ENCODE data around the gene ARPC1A.
"Not testable (repeated sequence)": the region's sequence is repeated elsewhere in the genome, so short reads cannot be mapped to it uniquely, and the experiment has no call there.

The ARPC1A gene

GRCh38 chr7:99340659-99341058 lies 15.0 kb downstream of the ARPC1A start:
- Histone ChIP-seq H3K23ac (ENCODE audit: low read length) (no peak overlapping the region), H3K36me3 (ENCODE audit: control insufficient read depth, insufficient read depth, low read length) (peaks cover 2% of the 10 kb centered on the region), H3K18ac (ENCODE audit: low read length) (no peak overlapping the region), H3K4me1 (ENCODE audit: control insufficient read depth, low read depth, low read length) (no peaks in the 10 kb centered on the region), H2AK5ac (ENCODE audit: low read length) (no peak overlapping the region), H2BK120ac (ENCODE audit: low read depth, low read length) (no peak overlapping the region), H3K27ac (ENCODE audit: low read depth, low read length) (no peak overlapping the region), H3K56ac (ENCODE audit: low read length) (no peak overlapping the region), H3K4me2 (ENCODE audit: low read length) (no peak overlapping the region), H3K79me2 (ENCODE audit: control insufficient read depth, insufficient read depth, low read length) (no peaks in the 10 kb centered on the region), H3K4me3 (ENCODE audit: low read length) (no peak overlapping the region), H2BK15ac (replicated peaks; ENCODE audit: low read depth) (no peak overlapping the region), H3K4ac (ENCODE audit: low read depth, low read length) (no peak overlapping the region), H3K27me3 (ENCODE audit: insufficient read depth, low read length, poor library complexity) (no peaks in the 10 kb centered on the region), H3K9ac (ENCODE audit: low read length) (no peak overlapping the region), H3K79me1 (ENCODE audit: low read length) (no peaks in the 10 kb centered on the region), H4K8ac (ENCODE audit: low read depth, low read length) (no peak overlapping the region), H4K5ac (ENCODE audit: low read length) (no peak overlapping the region), H2BK5ac (ENCODE audit: low read length) (no peak overlapping the region)
- no CpG with 5 or more reads among the region's 3 CpGs for WGBS (ENCODE audit: extremely low coverage, insufficient coverage, low lambda C conversion rate)
- no peak for DNase-seq

DNA sequence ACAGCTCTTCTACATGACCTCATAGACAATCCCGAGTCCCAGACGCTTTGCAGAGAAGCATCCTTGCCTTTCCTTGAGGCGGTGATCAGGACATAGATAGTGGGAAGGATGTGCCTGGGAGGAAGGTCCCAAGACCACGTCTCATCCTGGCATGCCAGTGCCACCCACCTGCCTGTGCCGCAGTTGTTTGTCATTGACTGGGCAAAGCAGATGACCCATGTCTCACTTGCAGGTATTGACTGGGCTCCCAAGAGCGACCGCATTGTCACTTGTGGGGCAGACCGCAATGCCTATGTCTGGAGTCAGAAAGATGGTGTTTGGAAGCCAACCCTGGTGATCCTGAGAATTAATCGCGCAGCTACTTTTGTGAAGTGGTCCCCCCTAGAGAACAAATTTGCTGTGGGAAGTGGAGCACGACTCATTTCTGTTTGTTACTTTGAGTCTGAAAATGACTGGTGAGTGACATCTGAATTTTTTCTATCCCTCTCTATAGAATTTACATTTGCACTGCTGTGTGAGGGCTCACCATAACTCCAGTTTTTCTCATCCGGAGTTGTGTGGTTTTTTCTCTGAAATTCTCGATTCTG lies 18.5 kb downstream of the ARPC1A start:
- H3K79me2 ChIP-seq (ENCODE audit: control insufficient read depth, insufficient read depth, low read length), result no peaks in the 10 kb centered on the region
- no peaks in the 10 kb centered on the region for H3K4me1 ChIP-seq (ENCODE audit: control insufficient read depth, low read depth, low read length)
- whole genome bisulfite sequencing (ENCODE audit: extremely low coverage, insufficient coverage, low lambda C conversion rate), result no CpG with 5 or more reads among the region's 13 CpGs
- no peak overlapping the region for H3K4me2 ChIP-seq (ENCODE audit: low read length)
- H2BK5ac ChIP-seq (ENCODE audit: low read length), result no peak overlapping the region
- no peak overlapping the region for H2BK120ac ChIP-seq (ENCODE audit: low read depth, low read length)
- H3K36me3 ChIP-seq (ENCODE audit: control insufficient read depth, insufficient read depth, low read length), result peaks cover 2% of the 10 kb centered on the region
- no peaks in the 10 kb centered on the region for H3K79me1 ChIP-seq (ENCODE audit: low read length)
- H3K23ac ChIP-seq (ENCODE audit: low read length), result no peak overlapping the region
- no peak overlapping the region for H3K56ac ChIP-seq (ENCODE audit: low read length)
- H3K27me3 ChIP-seq (ENCODE audit: insufficient read depth, low read length, poor library complexity), result no peaks in the 10 kb centered on the region
- H3K4ac ChIP-seq (ENCODE audit: low read depth, low read length), result no peak overlapping the region
- no peak overlapping the region for H3K18ac ChIP-seq (ENCODE audit: low read length)
- no peak for DNase-seq
- H3K9ac ChIP-seq (ENCODE audit: low read length), result no peak overlapping the region
- H4K5ac ChIP-seq (ENCODE audit: low read length), result no peak overlapping the region
- no peak overlapping the region for H2BK15ac ChIP-seq (replicated peaks; ENCODE audit: low read depth)
- H2AK5ac ChIP-seq (ENCODE audit: low read length), result no peak overlapping the region
- no peak overlapping the region for H3K27ac ChIP-seq (ENCODE audit: low read depth, low read length)
- no peak overlapping the region for H3K4me3 ChIP-seq (ENCODE audit: low read length)
- H4K8ac ChIP-seq (ENCODE audit: low read depth, low read length), result no peak overlapping the region

DNA sequence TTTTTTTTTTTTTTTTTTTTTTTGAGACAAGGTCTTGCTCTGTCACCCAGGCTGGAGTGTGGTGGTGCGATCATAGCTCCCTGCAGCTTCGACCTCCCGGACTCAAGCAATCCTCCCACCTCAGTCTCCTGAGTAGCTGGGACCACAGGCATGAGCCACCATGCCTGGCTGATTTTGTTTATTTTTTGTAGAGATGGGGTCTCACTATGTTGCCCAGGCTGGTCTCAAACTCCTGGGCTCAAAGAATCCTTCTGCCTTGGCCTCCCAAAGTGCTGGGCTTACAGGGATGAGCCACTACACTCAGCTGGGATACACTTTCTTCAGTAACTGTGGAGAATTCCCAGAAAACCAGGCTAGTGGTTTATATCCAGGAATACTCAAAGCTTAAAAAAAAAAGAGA lies 24.9 kb downstream of the ARPC1A start:
- not testable (repeated sequence) for H3K79me2 ChIP-seq (ENCODE audit: control insufficient read depth, insufficient read depth, low read length); H3K4me1 ChIP-seq (ENCODE audit: control insufficient read depth, low read depth, low read length); H3K27ac ChIP-seq (ENCODE audit: low read depth, low read length); H3K4me2 ChIP-seq (ENCODE audit: low read length); H3K23ac ChIP-seq (ENCODE audit: low read length); H3K56ac ChIP-seq (ENCODE audit: low read length); H3K36me3 ChIP-seq (ENCODE audit: control insufficient read depth, insufficient read depth, low read length); H2BK120ac ChIP-seq (ENCODE audit: low read depth, low read length); H2BK15ac ChIP-seq (replicated peaks; ENCODE audit: low read depth); H2AK5ac ChIP-seq (ENCODE audit: low read length); H4K8ac ChIP-seq (ENCODE audit: low read depth, low read length); H3K79me1 ChIP-seq (ENCODE audit: low read length); H3K9ac ChIP-seq (ENCODE audit: low read length); H3K4ac ChIP-seq (ENCODE audit: low read depth, low read length); H3K4me3 ChIP-seq (ENCODE audit: low read length); DNase-seq; H2BK5ac ChIP-seq (ENCODE audit: low read length); H3K18ac ChIP-seq (ENCODE audit: low read length); H4K5ac ChIP-seq (ENCODE audit: low read length); H3K27me3 ChIP-seq (ENCODE audit: insufficient read depth, low read length, poor library complexity)
- WGBS (ENCODE audit: extremely low coverage, insufficient coverage, low lambda C conversion rate), result no CpG with 5 or more reads among the region's 3 CpGs

DNA sequence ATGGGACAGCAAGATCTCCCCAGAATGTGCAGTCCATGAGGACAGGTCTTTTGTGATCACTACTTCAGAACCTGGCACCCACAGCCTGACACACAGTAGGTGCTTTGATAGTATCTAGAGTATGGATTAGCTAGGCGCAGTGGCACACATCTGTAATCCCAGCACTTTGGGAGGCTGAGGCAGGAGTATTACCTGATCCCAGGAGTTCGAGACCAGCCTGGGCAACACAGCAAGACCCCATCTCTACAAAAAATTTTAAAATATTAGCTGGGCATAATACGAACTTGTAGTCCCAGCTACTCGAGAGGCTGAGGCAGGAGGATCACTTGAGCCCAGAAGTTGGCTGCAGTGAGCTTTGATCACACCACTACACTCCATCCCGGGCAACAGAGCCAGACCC lies 26.5 kb downstream of the ARPC1A start:
- Histone ChIP-seq H4K8ac (ENCODE audit: low read depth, low read length) (no peak overlapping the region), H3K4me1 (ENCODE audit: control insufficient read depth, low read depth, low read length) (no peaks in the 10 kb centered on the region), H3K18ac (ENCODE audit: low read length) (no peak overlapping the region), H2BK5ac (ENCODE audit: low read length) (no peak overlapping the region), H4K5ac (ENCODE audit: low read length) (no peak overlapping the region), H3K23ac (ENCODE audit: low read length) (no peak overlapping the region), H3K56ac (ENCODE audit: low read length) (no peak overlapping the region), H3K4me2 (ENCODE audit: low read length) (no peak overlapping the region), H3K27ac (ENCODE audit: low read depth, low read length) (no peak overlapping the region), H3K27me3 (ENCODE audit: insufficient read depth, low read length, poor library complexity) (no peaks in the 10 kb centered on the region), H3K4me3 (ENCODE audit: low read length) (no peak overlapping the region), H3K79me2 (ENCODE audit: control insufficient read depth, insufficient read depth, low read length) (no peaks in the 10 kb centered on the region), H2BK120ac (ENCODE audit: low read depth, low read length) (no peak overlapping the region), H2BK15ac (replicated peaks; ENCODE audit: low read depth) (no peak overlapping the region), H2AK5ac (ENCODE audit: low read length) (no peak overlapping the region), H3K79me1 (ENCODE audit: low read length) (no peaks in the 10 kb centered on the region), H3K36me3 (ENCODE audit: control insufficient read depth, insufficient read depth, low read length) (peaks cover 4% of the 10 kb centered on the region), H3K4ac (ENCODE audit: low read depth, low read length) (no peak overlapping the region), H3K9ac (ENCODE audit: low read length) (no peak overlapping the region)
- no CpG with 5 or more reads among the region's 5 CpGs for WGBS (ENCODE audit: extremely low coverage, insufficient coverage, low lambda C conversion rate)
- DNase-seq, result no peak

DNA sequence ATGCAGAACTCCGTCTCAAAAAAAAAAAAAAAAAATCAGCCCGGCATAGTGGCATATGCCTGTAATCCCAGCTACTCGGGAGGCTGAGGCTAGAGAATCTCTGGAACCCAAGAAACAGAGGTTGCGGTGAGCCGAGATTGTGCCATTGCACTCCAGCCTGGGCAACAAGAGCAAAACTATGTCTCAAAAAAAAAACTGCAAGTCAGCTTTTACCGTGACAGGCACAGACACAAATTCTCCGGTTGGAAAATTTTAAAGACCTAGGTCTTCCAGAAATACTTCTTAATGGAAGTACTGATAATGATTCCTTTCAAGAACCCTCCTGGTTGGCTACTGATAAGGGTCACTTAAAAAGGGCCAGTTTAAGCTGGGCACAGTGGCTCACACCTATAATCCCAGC lies 29.4 kb downstream of the ARPC1A start:
- Histone ChIP-seq H3K4me1 (ENCODE audit: control insufficient read depth, low read depth, low read length) (no peaks in the 10 kb centered on the region), H2AK5ac (ENCODE audit: low read length) (no peak overlapping the region), H2BK120ac (ENCODE audit: low read depth, low read length) (no peak overlapping the region), H3K56ac (ENCODE audit: low read length) (no peak overlapping the region), H3K18ac (ENCODE audit: low read length) (no peak overlapping the region), H3K79me2 (ENCODE audit: control insufficient read depth, insufficient read depth, low read length) (no peaks in the 10 kb centered on the region), H3K4ac (ENCODE audit: low read depth, low read length) (no peak overlapping the region), H3K4me3 (ENCODE audit: low read length) (no peak overlapping the region), H3K4me2 (ENCODE audit: low read length) (no peak overlapping the region), H3K23ac (ENCODE audit: low read length) (no peak overlapping the region), H3K27ac (ENCODE audit: low read depth, low read length) (no peak overlapping the region), H4K8ac (ENCODE audit: low read depth, low read length) (no peak overlapping the region), H3K27me3 (ENCODE audit: insufficient read depth, low read length, poor library complexity) (no peaks in the 10 kb centered on the region), H2BK5ac (ENCODE audit: low read length) (no peak overlapping the region), H4K5ac (ENCODE audit: low read length) (no peak overlapping the region), H3K79me1 (ENCODE audit: low read length) (no peaks in the 10 kb centered on the region), H3K36me3 (ENCODE audit: control insufficient read depth, insufficient read depth, low read length) (peaks cover 16% of the 10 kb centered on the region), H2BK15ac (replicated peaks; ENCODE audit: low read depth) (no peak overlapping the region), H3K9ac (ENCODE audit: low read length) (no peak overlapping the region)
- DNase-seq, result no peak
- no CpG with 5 or more reads among the region's 7 CpGs for WGBS (ENCODE audit: extremely low coverage, insufficient coverage, low lambda C conversion rate)
